Upper lobe of right lung (tissue), 1 donor: ENCODE data around the gene TAPBP. TPM values are rescaled to one million over a fixed set of nuclear protein-coding genes. Genes with fewer than 3 reads are reported as not detected.
A peak's percentile ranks its signal among the peaks of the same experiment; 100 is the strongest.
"Not testable (repeated sequence)": the region's sequence is repeated elsewhere in the genome, so short reads cannot be mapped to it uniquely, and the experiment has no call there.

ENCODE experiments used
- ATAC-seq: fragments of 200-7000 bp; cut with Tn5 transposase; one replicate; pipeline ENCODE4 v1.9.1; 2020; ENCODE audit warnings: mild to moderate bottlenecking, moderate library complexity
- DNase-seq: peaks from one replicate; pipeline ENCODE4 v3.0.0-alpha.2; 2020
- H3K27ac ChIP-seq: fragments of 200-600 bp; one replicate; pipeline ENCODE4 v1.8.0; 2022
- H3K27me3 ChIP-seq: fragments of 200-600 bp; one replicate; pipeline ENCODE4 v1.8.0; 2022; ENCODE audit warnings: mild to moderate bottlenecking
- H3K36me3 ChIP-seq: fragments of 200-600 bp; one replicate; pipeline ENCODE4 v1.8.0; 2022
- H3K4me1 ChIP-seq: fragments of 200-600 bp; one replicate; pipeline ENCODE4 v1.8.0; 2022
- H3K4me3 ChIP-seq: fragments of 200-600 bp; one replicate; pipeline ENCODE4 v1.8.0; 2022; ENCODE audit warnings: mild to moderate bottlenecking
- H3K9me3 ChIP-seq: fragments of 200-600 bp; one replicate; pipeline ENCODE4 v1.8.0; 2022
- intact Hi-C: fragments of 100-400 bp; cut with DNase I; formaldehyde crosslinking; loops from one replicate; pipeline ENCODE4 v1.11.0; 2022
- total RNA-seq: library from RNA; stranded (reverse); fragmentation: NEBNext Ultra II Directional; extraction: Animal tissue kit (Norgen Biotek cat#: 25700); gene quantifications from one replicate; pipeline ENCODE4 v1.2.1, GENCODE V29; 2021
- TF ChIP-seq, protein P1 (sequence below): fragments of 200-600 bp; IDR thresholded peaks from one replicate; pipeline ENCODE4 v1.8.0; 2022; ENCODE audit warnings: antibody characterized with exemption
- donor health status: DM: no; HTN: yes; CAD: no; lungs with severe emphysema.

Gene TAPBP
- total RNA-seq, 1 donor from 2014 or later = 191 TPM

DNA sequence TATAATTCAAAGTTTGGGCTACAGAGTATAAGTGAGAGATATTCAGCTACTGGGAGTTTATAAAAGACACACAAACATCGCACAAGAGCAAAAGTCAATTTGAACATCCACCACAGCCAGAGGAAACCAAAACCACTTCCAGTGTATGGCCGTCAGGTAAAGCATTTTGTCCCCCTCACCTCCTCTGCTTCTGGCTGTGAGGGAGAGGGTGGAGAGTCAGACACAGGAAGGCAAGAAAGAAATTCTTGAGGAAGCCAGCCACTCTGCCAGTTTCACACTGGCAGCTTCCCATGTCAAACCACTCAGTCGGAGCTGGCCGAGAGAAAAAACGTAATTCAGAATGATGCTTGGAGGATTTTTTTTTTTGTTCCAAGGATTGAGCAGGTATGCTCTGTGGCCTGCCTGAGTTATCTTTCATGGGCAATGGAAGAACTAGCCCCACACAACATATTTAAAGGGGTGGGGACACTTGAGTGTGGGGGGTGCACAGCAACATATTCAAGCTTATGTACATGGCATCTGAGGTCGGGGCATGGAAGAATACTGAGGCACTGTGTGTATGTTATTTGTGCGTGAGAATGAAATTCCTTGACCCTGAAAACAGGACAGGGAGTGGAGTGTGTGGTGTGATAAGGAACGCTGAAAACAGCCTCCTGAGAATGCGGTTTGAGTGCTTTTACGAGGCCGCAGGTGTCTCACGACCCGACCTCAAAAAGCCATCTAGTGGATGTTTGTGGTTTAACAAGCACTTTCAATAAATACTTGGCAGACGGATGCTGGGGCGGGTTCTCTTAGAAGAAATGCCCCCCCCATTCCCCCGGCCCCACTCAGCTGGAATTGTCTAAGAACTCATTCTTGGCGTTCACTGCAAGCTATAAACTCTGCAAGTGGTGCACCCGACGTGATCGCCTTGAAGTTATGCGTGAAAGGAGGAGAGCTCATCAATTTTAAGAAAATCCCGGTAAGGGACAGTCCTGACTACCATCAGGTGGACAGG, 31.1 kb upstream of the TAPBP start:
- DNase-seq (peak; percentile 87), ATAC-seq (peak; percentile 87)
- TF ChIP-seq, protein P1, sequence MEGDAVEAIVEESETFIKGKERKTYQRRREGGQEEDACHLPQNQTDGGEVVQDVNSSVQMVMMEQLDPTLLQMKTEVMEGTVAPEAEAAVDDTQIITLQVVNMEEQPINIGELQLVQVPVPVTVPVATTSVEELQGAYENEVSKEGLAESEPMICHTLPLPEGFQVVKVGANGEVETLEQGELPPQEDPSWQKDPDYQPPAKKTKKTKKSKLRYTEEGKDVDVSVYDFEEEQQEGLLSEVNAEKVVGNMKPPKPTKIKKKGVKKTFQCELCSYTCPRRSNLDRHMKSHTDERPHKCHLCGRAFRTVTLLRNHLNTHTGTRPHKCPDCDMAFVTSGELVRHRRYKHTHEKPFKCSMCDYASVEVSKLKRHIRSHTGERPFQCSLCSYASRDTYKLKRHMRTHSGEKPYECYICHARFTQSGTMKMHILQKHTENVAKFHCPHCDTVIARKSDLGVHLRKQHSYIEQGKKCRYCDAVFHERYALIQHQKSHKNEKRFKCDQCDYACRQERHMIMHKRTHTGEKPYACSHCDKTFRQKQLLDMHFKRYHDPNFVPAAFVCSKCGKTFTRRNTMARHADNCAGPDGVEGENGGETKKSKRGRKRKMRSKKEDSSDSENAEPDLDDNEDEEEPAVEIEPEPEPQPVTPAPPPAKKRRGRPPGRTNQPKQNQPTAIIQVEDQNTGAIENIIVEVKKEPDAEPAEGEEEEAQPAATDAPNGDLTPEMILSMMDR = peak; percentile 62

DNA sequence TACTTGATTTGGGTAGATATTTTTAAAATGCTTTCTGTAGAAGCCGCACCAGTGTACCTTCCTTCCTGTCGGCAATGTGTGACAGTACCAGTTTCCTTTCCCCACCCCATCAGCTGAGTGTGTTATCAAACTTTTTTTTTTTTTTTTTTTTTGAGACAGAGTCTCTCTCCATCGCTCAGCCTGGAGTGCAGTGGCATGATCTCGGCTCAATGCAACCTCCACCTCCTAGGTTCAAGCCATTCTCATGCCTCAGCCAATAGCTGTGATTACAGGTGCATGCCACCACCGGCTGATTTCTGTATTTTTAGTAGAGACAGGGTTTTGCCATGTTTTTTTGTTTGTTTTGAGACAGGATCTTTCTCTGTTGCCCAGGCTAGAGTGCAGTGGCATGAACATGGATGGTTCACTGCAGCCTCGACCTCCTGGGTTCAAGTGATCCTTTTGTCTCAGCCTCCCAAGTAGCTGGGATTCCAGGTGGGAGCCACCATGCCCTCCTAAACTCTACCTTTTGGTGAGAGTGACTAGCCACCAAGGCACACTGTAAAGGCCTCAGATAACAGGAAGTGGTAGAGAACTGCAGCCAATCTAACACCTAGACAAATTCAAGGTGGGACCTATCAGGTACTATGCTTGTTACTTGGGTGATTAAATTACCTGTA, 30.2 kb upstream of the TAPBP start:
- H3K27ac ChIP-seq = peak overlapping the region; percentile 67
- H3K4me1 ChIP-seq = peaks cover 6% of the 10 kb centered on the region
- no peak for DNase-seq
- H3K27me3 ChIP-seq = no peaks in the 10 kb centered on the region
- no peaks in the 10 kb centered on the region for H3K9me3 ChIP-seq
- no peaks in the 10 kb centered on the region for H3K36me3 ChIP-seq
- intact Hi-C loops = no loop called here
- TF ChIP-seq, protein P1 = no peak
- no peak overlapping the region for H3K4me3 ChIP-seq
- ATAC-seq = peak; percentile 38

More for the DNA sequence above, 31.1 kb upstream of the TAPBP start:
- no peaks in the 10 kb centered on the region for H3K27me3 ChIP-seq
- no peaks in the 10 kb centered on the region for H3K9me3 ChIP-seq
- intact Hi-C loops = no loop called here
- H3K4me1 ChIP-seq = peaks cover 6% of the 10 kb centered on the region
- H3K27ac ChIP-seq = peak overlapping the region; percentile 67
- H3K4me3 ChIP-seq = peak overlapping the region; percentile 27
- H3K36me3 ChIP-seq = no peaks in the 10 kb centered on the region

DNA sequence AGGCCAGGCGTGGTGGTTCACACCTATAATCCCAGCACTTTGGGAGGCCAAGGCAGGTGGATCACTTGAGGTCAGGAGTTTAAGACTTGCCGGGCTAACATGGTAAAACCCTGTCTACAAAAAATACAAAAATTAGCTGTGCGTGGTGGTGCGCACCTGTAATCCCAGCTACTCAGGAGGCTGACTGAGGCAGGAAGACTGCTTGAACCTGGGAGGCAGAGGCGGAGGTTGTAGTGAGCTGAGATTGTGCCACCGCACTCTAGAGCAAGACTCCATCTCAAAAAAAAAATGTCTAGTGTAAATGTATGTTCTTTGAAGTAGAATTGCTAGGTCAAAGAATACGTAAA, 29.7 kb upstream of the TAPBP start:
- H3K4me3 ChIP-seq, intact Hi-C loops: not testable (repeated sequence)

DNA sequence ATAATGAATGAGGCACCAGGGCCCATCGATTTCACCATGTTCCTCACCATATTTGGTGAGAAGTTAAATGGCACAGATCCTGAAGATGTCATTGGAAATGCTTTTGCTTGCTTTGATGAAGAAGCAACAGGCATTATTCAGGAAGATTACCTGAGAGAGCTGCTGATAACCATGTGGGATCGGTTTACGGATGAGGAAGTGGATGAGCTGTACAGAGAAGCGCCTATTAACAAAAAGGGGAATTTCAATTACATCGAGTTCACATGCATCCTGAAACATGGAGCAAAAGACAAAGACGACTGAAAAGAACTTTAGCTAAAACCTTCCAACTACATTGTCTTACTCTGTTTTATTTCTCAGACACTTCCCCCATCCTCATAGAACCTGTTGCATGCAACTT, 25.3 kb upstream of the TAPBP start:
- no peaks in the 10 kb centered on the region for H3K9me3 ChIP-seq
- intact Hi-C loops = no loop called here
- H3K4me3 ChIP-seq = no peak overlapping the region
- H3K27me3 ChIP-seq = no peaks in the 10 kb centered on the region
- H3K36me3 ChIP-seq = no peaks in the 10 kb centered on the region
- TF ChIP-seq, protein P1 = no peak
- ATAC-seq (no peak), DNase-seq (no peak)
- H3K4me1 ChIP-seq = no peaks in the 10 kb centered on the region
- H3K27ac ChIP-seq = no peak overlapping the region

More for the DNA sequence above, 29.7 kb upstream of the TAPBP start:
- ATAC-seq, H3K9me3 ChIP-seq, H3K36me3 ChIP-seq, DNase-seq, H3K4me1 ChIP-seq, H3K27me3 ChIP-seq: not testable (repeated sequence)
- peak overlapping the region; percentile 30 for H3K27ac ChIP-seq

DNA sequence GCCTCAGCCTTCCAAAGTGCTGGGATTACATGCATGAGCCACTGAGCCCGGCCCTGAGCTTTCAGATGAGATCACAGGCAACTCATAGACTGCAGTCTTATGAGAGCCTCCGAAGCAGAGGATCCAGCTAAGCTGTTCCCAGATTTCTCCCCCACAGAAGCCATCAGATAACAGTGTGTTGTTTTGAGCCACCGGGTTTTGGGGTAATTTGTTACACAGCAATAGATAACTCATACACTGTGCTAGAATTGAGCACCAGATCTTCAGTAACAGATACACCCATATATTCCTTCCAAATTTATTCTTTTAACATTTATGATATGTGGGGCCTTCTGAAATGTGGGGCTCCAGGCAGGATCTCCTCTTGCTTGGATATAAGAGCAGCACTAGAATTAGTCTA, 22.6 kb upstream of the TAPBP start:
- Histone ChIP-seq H3K27me3 (no peaks in the 10 kb centered on the region), H3K9me3 (no peaks in the 10 kb centered on the region), H3K36me3 (no peaks in the 10 kb centered on the region), H3K4me3 (no peak overlapping the region), H3K27ac (no peak overlapping the region), H3K4me1 (no peaks in the 10 kb centered on the region)
- TF ChIP-seq, protein P1 = no peak
- DNase-seq (no peak), ATAC-seq (no peak)
- intact Hi-C loops = no loop called here

DNA sequence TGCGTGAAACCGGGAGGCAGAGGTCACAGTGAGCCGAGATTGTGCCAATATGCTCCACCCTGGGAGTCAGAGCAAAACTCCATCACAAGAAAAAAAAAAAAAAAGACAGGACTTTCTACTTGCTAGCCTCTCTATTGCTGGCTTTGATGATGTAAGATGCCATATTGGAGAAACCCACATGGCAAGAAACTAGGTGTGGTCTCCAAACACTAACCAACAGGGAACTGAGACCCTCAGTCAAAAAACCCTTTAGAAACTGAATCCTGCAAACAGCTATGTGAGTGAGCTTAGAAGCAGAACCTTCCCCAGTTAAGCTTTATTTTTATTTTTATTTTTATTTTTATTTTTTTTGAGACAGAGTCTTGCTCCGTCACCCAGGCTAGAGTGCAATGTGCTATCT, 22.0 kb upstream of the TAPBP start:
- no peak overlapping the region for H3K4me3 ChIP-seq
- no peaks in the 10 kb centered on the region for H3K36me3 ChIP-seq
- TF ChIP-seq, protein P1 = no peak
- H3K27me3 ChIP-seq = no peaks in the 10 kb centered on the region
- no peaks in the 10 kb centered on the region for H3K9me3 ChIP-seq
- H3K27ac ChIP-seq = no peak overlapping the region
- no peaks in the 10 kb centered on the region for H3K4me1 ChIP-seq
- ATAC-seq = no peak
- intact Hi-C loops = no loop called here
- DNase-seq = no peak
